ENCODE data around the gene DBNDD2.
A peak's percentile ranks its signal among the peaks of the same experiment; 100 is the strongest.

The DBNDD2 gene

DNA sequence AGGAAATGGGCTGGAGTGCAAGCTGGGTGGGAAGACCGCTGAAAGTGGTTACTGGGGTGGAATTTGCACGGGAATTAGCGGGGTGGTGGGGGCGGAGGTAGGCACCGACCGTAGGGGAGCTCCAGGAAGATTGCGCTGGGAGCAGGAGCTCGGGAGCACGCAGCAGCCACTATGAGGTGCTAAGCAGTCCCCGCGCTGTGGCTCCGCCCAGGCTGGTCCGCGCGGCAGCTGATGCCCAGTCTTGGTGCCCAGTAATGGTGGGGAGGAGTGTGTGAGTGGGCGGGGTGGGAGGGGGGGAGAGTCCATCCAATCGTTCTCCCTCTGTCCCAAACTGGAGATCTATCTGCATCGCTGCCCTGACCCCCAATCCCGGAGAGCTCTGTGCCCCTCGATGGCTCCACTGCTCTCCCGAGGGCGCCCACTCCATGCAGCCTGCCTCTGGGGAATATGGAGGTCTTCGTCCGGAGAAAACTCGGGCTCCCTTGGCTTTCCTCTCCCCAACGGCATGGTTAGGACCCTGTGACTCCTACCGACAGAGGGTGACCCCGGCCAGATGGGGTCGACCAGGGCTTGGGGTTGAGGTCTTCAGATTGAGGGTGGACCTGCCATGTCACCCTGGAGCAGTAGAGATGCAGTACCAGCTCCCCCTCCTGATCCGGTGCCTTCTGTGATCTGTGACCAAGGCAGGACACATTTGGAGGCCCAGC lies 35.3 kb upstream of the DBNDD2 start:
- no peak for DNase-seq (ENCODE audit: extremely low read depth, low read depth)
- TF ChIP-seq, protein P1, sequence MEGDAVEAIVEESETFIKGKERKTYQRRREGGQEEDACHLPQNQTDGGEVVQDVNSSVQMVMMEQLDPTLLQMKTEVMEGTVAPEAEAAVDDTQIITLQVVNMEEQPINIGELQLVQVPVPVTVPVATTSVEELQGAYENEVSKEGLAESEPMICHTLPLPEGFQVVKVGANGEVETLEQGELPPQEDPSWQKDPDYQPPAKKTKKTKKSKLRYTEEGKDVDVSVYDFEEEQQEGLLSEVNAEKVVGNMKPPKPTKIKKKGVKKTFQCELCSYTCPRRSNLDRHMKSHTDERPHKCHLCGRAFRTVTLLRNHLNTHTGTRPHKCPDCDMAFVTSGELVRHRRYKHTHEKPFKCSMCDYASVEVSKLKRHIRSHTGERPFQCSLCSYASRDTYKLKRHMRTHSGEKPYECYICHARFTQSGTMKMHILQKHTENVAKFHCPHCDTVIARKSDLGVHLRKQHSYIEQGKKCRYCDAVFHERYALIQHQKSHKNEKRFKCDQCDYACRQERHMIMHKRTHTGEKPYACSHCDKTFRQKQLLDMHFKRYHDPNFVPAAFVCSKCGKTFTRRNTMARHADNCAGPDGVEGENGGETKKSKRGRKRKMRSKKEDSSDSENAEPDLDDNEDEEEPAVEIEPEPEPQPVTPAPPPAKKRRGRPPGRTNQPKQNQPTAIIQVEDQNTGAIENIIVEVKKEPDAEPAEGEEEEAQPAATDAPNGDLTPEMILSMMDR (IDR thresholded peaks at IDR 0.05; ENCODE audit: low read depth, low read length) = no peak

GRCh38 chr20:45373353-45374100 lies 34.6 kb upstream of the DBNDD2 start:
- TF ChIP-seq, protein P1 (IDR thresholded peaks at IDR 0.05; ENCODE audit: low read depth, low read length) = peak; percentile 92
- DNase-seq (ENCODE audit: extremely low read depth, low read depth) = no peak

DNA sequence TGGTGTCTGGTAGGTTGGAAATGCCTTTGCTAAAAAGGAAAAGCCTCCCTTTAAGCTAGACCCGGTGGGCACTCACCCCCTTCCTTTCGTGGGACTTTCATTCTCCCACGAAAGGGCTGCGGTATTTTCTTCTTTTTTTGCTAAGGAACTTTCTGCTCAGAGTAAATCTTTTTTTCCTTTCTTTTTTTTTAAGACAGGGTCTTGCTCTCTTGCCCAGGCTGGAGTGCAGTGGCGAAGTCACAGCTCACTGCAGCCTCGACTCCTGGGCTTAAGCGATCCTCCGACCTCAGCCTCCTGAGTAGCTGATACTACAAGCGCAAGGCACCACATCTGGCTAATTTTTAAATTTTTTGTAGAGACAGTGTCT lies 34.0 kb upstream of the DBNDD2 start:
- TF ChIP-seq, protein P1 (IDR thresholded peaks at IDR 0.05; ENCODE audit: low read depth, low read length) = no peak
- DNase-seq (ENCODE audit: extremely low read depth, low read depth) = no peak

DNA sequence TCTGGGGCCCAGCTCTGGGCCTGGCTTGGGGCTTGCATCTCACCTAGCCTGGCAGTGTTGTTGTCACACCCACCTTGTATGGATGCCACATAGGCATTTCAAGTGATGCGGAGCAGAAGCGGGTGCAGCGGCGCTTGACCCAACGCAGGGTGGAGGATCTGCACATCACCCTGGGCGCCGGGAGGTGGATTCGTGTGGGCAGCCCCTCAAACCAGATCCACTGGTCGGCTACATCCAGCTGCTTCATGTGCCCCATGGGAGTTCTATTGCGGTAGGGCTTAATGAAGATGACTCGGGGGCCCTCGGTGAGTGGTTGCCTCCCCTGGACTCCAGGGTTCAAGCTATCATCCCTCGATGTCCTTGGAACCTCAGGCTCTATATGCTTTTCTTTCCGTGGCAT lies 33.1 kb upstream of the DBNDD2 start:
- DNase-seq (ENCODE audit: extremely low read depth, low read depth) = no peak
- TF ChIP-seq, protein P1 (IDR thresholded peaks at IDR 0.05; ENCODE audit: low read depth, low read length) = no peak

DNA sequence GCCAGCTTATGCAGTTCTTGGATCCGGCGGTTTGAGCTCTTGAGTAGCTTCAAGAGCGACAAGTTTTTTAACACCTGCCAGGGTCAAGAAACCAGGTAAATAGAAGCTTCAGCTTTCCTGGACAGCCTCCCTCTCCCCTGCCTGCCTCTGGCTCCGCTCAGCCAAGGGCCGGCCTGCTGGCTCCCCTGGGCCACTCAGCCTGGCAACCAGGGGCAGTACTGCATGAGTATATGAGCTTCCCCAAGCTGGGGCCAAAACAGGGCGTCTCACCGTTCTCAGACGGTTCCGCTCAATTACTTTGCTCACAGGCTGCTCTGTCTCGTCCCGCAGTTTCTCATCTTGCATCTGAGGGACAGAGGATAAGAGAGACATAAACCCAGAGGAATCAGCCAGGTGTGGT lies 30.8 kb upstream of the DBNDD2 start:
- no peak for DNase-seq (ENCODE audit: extremely low read depth, low read depth)

GRCh38 chr20:45378191-45378590 lies 29.9 kb upstream of the DBNDD2 start, which contains the start of gene TP53TG5:
TSS of gene TP53TG5 (minus strand) at chr20:45378325. CDS start at chr20:45378236, 89 bp downstream.
- no peak for DNase-seq (ENCODE audit: extremely low read depth, low read depth)
- TF ChIP-seq, protein P1 (IDR thresholded peaks at IDR 0.05; ENCODE audit: low read depth, low read length) = no peak

More for the DNA sequence above, 30.8 kb upstream of the DBNDD2 start:
- TF ChIP-seq, protein P1 (IDR thresholded peaks at IDR 0.05; ENCODE audit: low read depth, low read length) = no peak

DNA sequence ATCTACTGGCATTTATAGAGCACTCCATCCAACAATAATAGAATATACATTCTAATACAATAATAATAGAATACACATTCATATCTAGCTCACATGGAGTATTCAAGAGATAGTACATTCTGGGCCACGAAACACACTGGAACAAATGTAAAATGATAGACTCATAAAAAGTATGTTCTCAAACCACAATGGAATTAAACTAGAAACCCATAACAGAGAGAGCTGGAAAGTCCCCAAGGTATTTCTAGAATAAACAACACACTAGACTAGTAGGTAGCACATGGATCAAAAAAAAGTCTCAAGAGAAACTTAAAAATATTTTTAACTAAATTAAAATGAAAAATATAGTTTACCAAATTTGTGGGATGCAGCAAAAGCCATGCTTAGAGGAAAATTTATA lies 20.8 kb upstream of the DBNDD2 start:
- DNase-seq (ENCODE audit: extremely low read depth, low read depth) = no peak
- TF ChIP-seq, protein P1 (IDR thresholded peaks at IDR 0.05; ENCODE audit: low read depth, low read length) = no peak
